Lower leg skin (tissue), 3 donors: ENCODE data around the gene C1orf198.

Experiments
- POLR2A ChIP-seq, 2 donors: fragments of 450-650 bp; IDR thresholded peaks; one replicate each; pipeline ENCODE4 v1.6.1; 2016 to 2017; ENCODE audit warnings: antibody characterized with exemption in 2 of 2, mild to moderate bottlenecking in 1 of 2, moderate library complexity in 1 of 2
- TF ChIP-seq, protein P1 (sequence below), 3 donors: fragments of 450-650 bp; IDR thresholded peaks; one replicate each; pipeline ENCODE4 v1.5.1; 2016; ENCODE audit warnings: antibody characterized with exemption in 3 of 3, mild to moderate bottlenecking in 3 of 3, moderate library complexity in 2 of 3

DNA sequence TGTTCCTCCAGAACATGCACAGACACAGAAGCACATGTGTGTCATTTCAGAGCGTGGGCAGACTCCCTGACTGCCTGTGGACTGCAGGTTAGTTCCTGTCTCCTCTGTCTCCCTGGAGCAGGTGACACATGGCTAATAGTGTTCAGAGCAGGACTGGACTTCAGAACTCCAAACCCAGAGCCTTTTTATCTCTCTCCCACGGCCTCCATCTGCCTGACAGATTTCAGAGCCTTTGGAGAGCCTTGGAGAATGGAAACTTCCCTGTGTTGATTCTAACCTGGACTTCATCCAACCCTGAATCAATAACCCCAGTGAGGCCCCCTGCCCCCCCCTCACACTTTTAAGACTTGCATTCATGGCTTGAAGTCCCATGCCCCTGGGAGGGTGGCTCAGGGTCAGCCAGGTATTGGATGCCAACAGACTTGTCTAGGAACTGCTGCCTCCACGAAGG lies 44.4 kb downstream of the C1orf198 start:
- TF ChIP-seq, protein P1, sequence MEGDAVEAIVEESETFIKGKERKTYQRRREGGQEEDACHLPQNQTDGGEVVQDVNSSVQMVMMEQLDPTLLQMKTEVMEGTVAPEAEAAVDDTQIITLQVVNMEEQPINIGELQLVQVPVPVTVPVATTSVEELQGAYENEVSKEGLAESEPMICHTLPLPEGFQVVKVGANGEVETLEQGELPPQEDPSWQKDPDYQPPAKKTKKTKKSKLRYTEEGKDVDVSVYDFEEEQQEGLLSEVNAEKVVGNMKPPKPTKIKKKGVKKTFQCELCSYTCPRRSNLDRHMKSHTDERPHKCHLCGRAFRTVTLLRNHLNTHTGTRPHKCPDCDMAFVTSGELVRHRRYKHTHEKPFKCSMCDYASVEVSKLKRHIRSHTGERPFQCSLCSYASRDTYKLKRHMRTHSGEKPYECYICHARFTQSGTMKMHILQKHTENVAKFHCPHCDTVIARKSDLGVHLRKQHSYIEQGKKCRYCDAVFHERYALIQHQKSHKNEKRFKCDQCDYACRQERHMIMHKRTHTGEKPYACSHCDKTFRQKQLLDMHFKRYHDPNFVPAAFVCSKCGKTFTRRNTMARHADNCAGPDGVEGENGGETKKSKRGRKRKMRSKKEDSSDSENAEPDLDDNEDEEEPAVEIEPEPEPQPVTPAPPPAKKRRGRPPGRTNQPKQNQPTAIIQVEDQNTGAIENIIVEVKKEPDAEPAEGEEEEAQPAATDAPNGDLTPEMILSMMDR (IDR thresholded peaks at IDR 0.05): no peak
- no peak for TF ChIP-seq POLR2A (IDR thresholded peaks at IDR 0.05)
